PC-3 (cell line): ENCODE measurements around the gene TENM4. TPM values are rescaled to one million over a fixed set of nuclear protein-coding genes. Genes with fewer than 3 reads are reported as not detected.

Source experiments
- ATAC-seq: fragments of 200-7000 bp; cut with Tn5 transposase; 2 replicates; pipeline ENCODE4 v1.9.1; 2020; ENCODE audit warnings: mild to moderate bottlenecking, moderate library complexity
- BruUV-seq: library from RNA; stranded (reverse); fragments of 400-500 nt; replicated peaks from 2 replicates; lab custom pipeline; 2021; lab: Mats Ljungman, UMichigan
- CTCF ChIA-PET: fragments of 300-600 bp; sonication (Branson Sonifier 250); formaldehyde crosslinking; loops from one replicate; lab custom pipeline; 2022; ENCODE audit warnings: antibody characterized with exemption; lab: Charles Lee
- POLR2A ChIA-PET: fragments of 300-600 bp; sonication (Branson Sonifier 250); formaldehyde crosslinking; loops from one replicate; lab custom pipeline; 2022; ENCODE audit warnings: antibody characterized with exemption; ENCODE audit not compliant: unreplicated experiment; lab: Charles Lee
- DNase-seq: peaks from one replicate; pipeline ENCODE4 v3.0.0-alpha.2; 2015
- H2AFZ ChIP-seq: fragments of 300-600 bp; sonication (generic); 2 replicates; pipeline ENCODE4 v1.6.0; 2016; ENCODE audit warnings: antibody characterized with exemption, low read length
- H3F3A ChIP-seq: fragments of 300-600 bp; sonication (generic); one replicate; pipeline ENCODE4 v1.6.0; 2017; ENCODE audit warnings: antibody characterized with exemption, low read length, control low read depth, mild to moderate bottlenecking; ENCODE audit not compliant: unreplicated experiment
- H3K27ac ChIP-seq: fragments of 300-600 bp; sonication (generic); 2 replicates; pipeline ENCODE4 v1.5.1; 2016; ENCODE audit warnings: mild to moderate bottlenecking, low read length
- H3K27me3 ChIP-seq: fragments of 300-600 bp; sonication (generic); 2 replicates; pipeline ENCODE4 v1.6.1; 2016; ENCODE audit warnings: low read length, mixed read lengths
- H3K36me3 ChIP-seq: fragments of 300-600 bp; sonication (generic); 2 replicates; pipeline ENCODE4 v1.6.1; 2016; ENCODE audit warnings: low read depth, mixed run types, low read length, mixed read lengths
- H3K4me1 ChIP-seq: fragments of 300-600 bp; sonication (generic); 2 replicates; pipeline ENCODE4 v1.5.1; 2016; ENCODE audit warnings: low read length; ENCODE audit not compliant: insufficient read depth
- H3K4me2 ChIP-seq: fragments of 300-600 bp; sonication (generic); 2 replicates; pipeline ENCODE4 v1.6.0; 2016; ENCODE audit warnings: low read length
- H3K4me3 ChIP-seq: fragments of 300-600 bp; sonication (generic); 2 replicates; pipeline ENCODE4 v1.5.1; 2016; ENCODE audit warnings: mild to moderate bottlenecking, low read length, mixed read lengths
- H3K79me2 ChIP-seq: fragments of 300-600 bp; sonication (generic); 2 replicates; pipeline ENCODE4 v1.6.1; 2017; ENCODE audit warnings: low read length, mixed read lengths
- H3K9ac ChIP-seq: fragments of 300-600 bp; sonication (generic); 2 replicates; pipeline ENCODE4 v1.6.0; 2016; ENCODE audit warnings: mild to moderate bottlenecking, low read length
- H3K9me2 ChIP-seq: fragments of 300-600 bp; sonication (generic); replicated peaks from 2 replicates; pipeline ENCODE4 v1.6.1; 2016; ENCODE audit warnings: mixed run types, low read length, mixed read lengths
- H3K9me3 ChIP-seq: fragments of 300-600 bp; sonication (generic); 2 replicates; pipeline ENCODE4 v1.6.1; 2016; ENCODE audit warnings: low read length, mixed read lengths
- H4K20me1 ChIP-seq: fragments of 300-600 bp; sonication (generic); 2 replicates; pipeline ENCODE4 v1.6.1; 2016; ENCODE audit warnings: low read length, mixed read lengths
- CTCF ChIP-seq: fragments of 300-600 bp; sonication (generic); conservative IDR thresholded peaks from 2 replicates; pipeline ENCODE4 v1.5.1; 2017; ENCODE audit warnings: antibody characterized with exemption, low read depth, mild to moderate bottlenecking, low read length
- EZH2 ChIP-seq: fragments of 300-600 bp; sonication (generic); IDR thresholded peaks from one replicate; pipeline ENCODE4 v1.6.1; 2017; ENCODE audit warnings: antibody characterized with exemption, mild to moderate bottlenecking, low read length; ENCODE audit not compliant: unreplicated experiment
- EZH2phosphoT487 ChIP-seq: fragments of 300-600 bp; sonication (generic); IDR thresholded peaks from 2 replicates; pipeline ENCODE4 v1.6.1; 2018; ENCODE audit warnings: mild to moderate bottlenecking, antibody characterized with exemption, low read length, borderline replicate concordance
- intact Hi-C: fragments of 100-400 bp; cut with micrococcal nuclease; formaldehyde crosslinking; loops from 2 replicates; pipeline ENCODE4 v1.9.0; 2023
- total RNA-seq: library from RNA; depleted of rRNA; stranded (reverse); fragments of >200 nt; gene quantifications from 2 replicates; pipeline ENCODE4 v1.2.3, GENCODE V29; 2014

TENM4 gene
- total RNA-seq, 1 experiment from 2014 or later, result 19.7 TPM

- no peak overlapping the region for H3K4me3 ChIP-seq
- no peaks in the 10 kb centered on the region for H3K79me2 ChIP-seq
- no TSS peak for BruUV-seq
- no peak for TF ChIP-seq EZH2
- no peak for TF ChIP-seq CTCF
- TF ChIP-seq EZH2phosphoT487, result no peak
- H4K20me1 ChIP-seq, result no peaks in the 10 kb centered on the region
- no peak overlapping the region for H3K4me2 ChIP-seq
- no peak overlapping the region for H2AFZ ChIP-seq
- H3K27me3 ChIP-seq, result 0 out of 2 replicates have a peak, but pooled peaks cover 18% of the 10 kb centered on the region
- ChIA-PET CTCF (no interaction called here), POLR2A (no interaction called here)
- H3K4me1 ChIP-seq, result no peaks in the 10 kb centered on the region
- no peak for ATAC-seq
- no peaks in the 10 kb centered on the region for H3F3A ChIP-seq
- H3K9ac ChIP-seq, result no peak overlapping the region
- DNase-seq, result peak; percentile 30
- no peaks in the 10 kb centered on the region for H3K9me3 ChIP-seq
- intact Hi-C loops, result no loop called here
- no peak overlapping the region for H3K27ac ChIP-seq
- H3K9me2 ChIP-seq, result no peaks in the 10 kb centered on the region
- H3K36me3 ChIP-seq, result no peaks in the 10 kb centered on the region
Observed at GRCh38 chr11:79362821-79363220, 78.0 kb downstream of the TENM4 start.

GRCh38 chr11:79362206-79362757, 78.5 kb downstream of the TENM4 start:
- TF ChIP-seq CTCF (no peak), EZH2 (no peak), EZH2phosphoT487 (no peak)
- BruUV-seq, result no TSS peak
- Histone ChIP-seq H3K9me2 (no peaks in the 10 kb centered on the region), H3K4me1 (no peaks in the 10 kb centered on the region), H3K4me3 (no peak overlapping the region), H3K79me2 (no peaks in the 10 kb centered on the region), H3K4me2 (no peak overlapping the region), H3K9ac (no peak overlapping the region), H2AFZ (no peak overlapping the region), H3K36me3 (no peaks in the 10 kb centered on the region), H3K27me3 (0 out of 2 replicates have a peak, but pooled peaks cover 18% of the 10 kb centered on the region), H4K20me1 (no peaks in the 10 kb centered on the region), H3F3A (no peaks in the 10 kb centered on the region), H3K9me3 (no peaks in the 10 kb centered on the region), H3K27ac (no peak overlapping the region)
- ChIA-PET POLR2A (no interaction called here), CTCF (no interaction called here)
- no peak for DNase-seq
- intact Hi-C loops, result no loop called here
- no peak for ATAC-seq

- POLR2A ChIA-PET, result no interaction called here
- Histone ChIP-seq H3K9me3 (no peaks in the 10 kb centered on the region), H3F3A (no peaks in the 10 kb centered on the region), H3K27ac (no peak overlapping the region), H3K9me2 (no peaks in the 10 kb centered on the region), H3K79me2 (no peaks in the 10 kb centered on the region), H3K9ac (no peak overlapping the region), H3K4me2 (no peak overlapping the region), H4K20me1 (no peaks in the 10 kb centered on the region), H3K4me3 (no peak overlapping the region), H3K27me3 (peaks cover 29% of the 10 kb centered on the region; the same call in 1 of the 2 replicates), H3K36me3 (no peaks in the 10 kb centered on the region), H3K4me1 (peaks cover 4% of the 10 kb centered on the region; the same call in 1 of the 2 replicates), H2AFZ (no peak overlapping the region)
- BruUV-seq, result no TSS peak
- intact Hi-C loops, result no loop called here
- no peak for DNase-seq
- CTCF ChIA-PET, result no interaction called here
- no peak for ATAC-seq
- TF ChIP-seq EZH2, result no peak
- no peak for TF ChIP-seq EZH2phosphoT487
- no peak for TF ChIP-seq CTCF
Observed at GRCh38 chr11:79358258-79358657, 82.6 kb downstream of the TENM4 start.
